Measurements from ENCODE around the gene VEGFB.

VEGFB gene

DNA sequence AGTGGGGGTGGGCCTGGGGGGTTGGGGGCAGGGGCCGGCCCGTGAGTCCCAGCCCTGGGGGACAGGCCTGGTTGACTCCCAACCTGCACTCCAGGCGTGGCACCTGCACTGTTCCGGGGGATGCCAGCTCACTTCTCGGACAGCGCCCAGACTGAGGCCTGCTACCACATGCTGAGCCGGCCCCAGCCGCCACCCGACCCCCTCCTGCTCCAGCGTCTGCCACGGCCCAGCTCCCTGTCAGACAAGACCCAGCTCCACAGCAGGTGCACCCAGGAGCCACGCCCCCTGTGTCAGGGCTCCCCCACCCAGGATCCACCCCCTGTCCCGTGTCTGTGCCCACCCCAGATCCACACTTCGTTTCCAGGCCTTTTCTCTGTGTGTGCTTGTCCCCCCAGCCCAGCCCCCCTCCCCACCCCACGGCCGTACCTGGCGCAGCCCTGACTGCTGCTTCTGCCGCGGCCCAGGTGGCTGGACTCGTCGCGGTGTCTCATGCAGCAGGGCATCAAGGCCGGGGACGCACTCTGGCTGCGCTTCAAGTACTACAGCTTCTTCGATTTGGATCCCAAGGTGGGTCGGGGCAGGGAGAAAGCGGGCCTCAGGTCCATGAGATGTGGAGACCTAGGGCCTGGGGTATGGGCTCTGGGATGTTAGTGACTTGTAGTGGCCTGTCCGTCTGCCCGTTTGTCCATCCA, 23.1 kb upstream of the VEGFB start:
- no peak for DNase-seq (ENCODE audit: low spot score)

- no peak for DNase-seq (ENCODE audit: low spot score)
Observed at GRCh38 chr11:64216879-64217278, 17.5 kb upstream of the VEGFB start.

DNA sequence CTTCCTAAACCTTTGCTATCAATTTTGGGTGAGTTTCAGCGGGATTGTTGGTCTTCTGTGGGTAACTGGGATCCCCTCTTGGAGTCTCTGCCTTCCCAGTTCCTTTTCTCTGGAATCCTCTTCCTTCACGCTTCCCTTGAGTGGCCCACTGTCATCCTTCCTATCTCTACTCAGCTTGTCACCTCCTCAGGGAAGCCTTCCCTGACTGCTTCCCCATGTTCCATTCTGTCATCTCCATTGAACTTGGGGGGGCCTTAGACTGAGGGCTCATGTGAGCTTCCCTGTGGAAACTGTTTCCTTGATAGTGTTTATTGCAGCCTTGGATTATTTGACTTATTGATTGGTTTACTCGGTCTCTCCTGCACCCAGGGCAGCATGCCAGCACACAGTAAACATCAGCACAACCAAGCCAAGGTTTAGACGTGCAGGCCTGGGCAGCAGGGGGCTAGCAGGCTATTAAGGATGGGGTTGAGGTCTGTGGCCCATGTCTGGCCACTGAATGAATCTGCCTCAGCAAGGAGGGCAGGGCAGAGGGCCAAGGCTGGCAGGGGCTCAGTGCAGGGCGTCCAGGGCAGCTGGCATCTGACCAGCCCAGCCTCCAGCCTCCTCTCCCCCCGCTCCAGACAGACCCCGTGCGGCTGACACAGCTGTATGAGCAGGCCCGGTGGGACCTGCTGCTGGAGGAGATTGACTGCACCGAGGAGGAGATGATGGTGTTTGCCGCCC, 15.6 kb upstream of the VEGFB start:
- DNase-seq (ENCODE audit: low spot score), result no peak

DNA sequence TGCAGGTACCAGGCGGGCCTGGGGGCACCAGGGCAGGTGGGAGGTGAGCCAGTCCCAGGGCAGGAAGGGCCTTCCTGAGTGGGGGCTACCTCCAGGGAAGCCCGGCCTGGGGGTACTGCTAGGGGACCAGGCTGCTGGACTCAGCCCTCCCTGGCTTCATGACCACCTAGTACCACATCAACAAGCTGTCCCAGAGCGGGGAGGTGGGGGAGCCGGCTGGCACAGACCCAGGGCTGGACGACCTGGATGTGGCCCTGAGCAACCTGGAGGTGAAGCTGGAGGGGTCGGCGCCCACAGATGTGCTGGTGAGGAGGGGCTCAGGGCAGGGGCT, 15.1 kb upstream of the VEGFB start:
- DNase-seq (ENCODE audit: low spot score), result no peak

GRCh38 chr11:64219755-64220154, 14.6 kb upstream of the VEGFB start:
- DNase-seq (ENCODE audit: low spot score), result no peak

GRCh38 chr11:64220271-64220670, 14.1 kb upstream of the VEGFB start:
- no peak for DNase-seq (ENCODE audit: low spot score)

- DNase-seq (ENCODE audit: low spot score), result no peak
Observed at GRCh38 chr11:64220798-64221197, 13.6 kb upstream of the VEGFB start.

- no peak for DNase-seq (ENCODE audit: low spot score)
Observed at GRCh38 chr11:64222651-64223000, 11.8 kb upstream of the VEGFB start.

DNA sequence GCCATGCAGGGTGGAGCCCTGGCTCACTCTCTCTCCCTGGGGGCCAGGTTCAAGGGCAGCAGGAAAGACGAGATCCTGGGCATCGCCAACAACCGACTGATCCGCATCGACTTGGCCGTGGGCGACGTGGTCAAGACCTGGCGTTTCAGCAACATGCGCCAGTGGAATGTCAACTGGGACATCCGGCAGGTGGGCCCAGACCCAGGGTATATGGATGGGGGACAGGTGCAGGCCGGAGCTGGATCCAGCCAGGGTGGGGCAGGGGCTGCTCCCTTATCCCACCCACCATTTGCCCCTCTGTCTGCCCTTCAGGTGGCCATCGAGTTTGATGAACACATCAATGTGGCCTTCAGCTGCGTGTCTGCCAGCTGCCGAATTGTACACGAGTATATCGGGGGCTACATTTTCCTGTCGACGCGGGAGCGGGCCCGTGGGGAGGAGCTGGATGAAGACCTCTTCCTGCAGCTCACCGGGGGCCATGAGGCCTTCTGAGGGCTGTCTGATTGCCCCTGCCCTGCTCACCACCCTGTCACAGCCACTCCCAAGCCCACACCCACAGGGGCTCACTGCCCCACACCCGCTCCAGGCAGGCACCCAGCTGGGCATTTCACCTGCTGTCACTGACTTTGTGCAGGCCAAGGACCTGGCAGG, 11.3 kb upstream of the VEGFB start:
- DNase-seq (ENCODE audit: low spot score), result no peak

DNA sequence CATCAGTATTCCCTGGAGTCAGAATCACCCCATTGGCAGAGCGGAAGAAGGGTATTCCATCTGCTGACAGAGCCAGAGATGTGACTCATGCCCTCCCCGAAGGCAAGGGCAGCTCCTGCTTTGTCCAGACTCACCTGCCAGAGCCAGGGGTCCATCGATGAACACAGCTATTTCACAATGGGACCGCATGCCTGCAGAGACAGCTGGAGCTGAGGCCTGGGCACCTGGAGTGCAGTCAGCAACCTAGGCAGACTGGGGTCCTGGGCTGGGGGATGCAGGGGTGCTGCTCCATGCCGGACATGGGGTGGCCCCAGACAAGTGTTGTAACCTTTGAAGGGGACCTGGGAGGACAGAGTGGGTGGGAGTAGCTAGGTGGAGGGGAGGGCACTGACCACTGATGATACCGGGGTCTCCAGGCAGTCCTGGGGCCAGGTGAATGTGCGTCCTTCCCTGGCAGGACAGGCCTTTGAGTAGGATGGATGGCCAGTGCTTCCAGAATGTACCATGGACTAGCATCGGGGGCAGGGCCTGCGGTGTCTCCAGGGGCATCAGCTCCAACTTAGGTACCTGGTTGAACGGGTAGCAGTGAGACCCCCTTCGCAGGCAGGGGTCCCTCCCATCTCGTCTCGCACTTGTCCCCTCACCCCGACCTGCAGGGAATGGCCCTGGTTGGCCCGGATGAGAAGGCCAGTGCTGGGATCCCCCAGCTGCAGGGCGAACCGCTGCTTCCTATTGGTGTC, 10.1 kb upstream of the VEGFB start:
- DNase-seq (ENCODE audit: low spot score), result no peak

DNA sequence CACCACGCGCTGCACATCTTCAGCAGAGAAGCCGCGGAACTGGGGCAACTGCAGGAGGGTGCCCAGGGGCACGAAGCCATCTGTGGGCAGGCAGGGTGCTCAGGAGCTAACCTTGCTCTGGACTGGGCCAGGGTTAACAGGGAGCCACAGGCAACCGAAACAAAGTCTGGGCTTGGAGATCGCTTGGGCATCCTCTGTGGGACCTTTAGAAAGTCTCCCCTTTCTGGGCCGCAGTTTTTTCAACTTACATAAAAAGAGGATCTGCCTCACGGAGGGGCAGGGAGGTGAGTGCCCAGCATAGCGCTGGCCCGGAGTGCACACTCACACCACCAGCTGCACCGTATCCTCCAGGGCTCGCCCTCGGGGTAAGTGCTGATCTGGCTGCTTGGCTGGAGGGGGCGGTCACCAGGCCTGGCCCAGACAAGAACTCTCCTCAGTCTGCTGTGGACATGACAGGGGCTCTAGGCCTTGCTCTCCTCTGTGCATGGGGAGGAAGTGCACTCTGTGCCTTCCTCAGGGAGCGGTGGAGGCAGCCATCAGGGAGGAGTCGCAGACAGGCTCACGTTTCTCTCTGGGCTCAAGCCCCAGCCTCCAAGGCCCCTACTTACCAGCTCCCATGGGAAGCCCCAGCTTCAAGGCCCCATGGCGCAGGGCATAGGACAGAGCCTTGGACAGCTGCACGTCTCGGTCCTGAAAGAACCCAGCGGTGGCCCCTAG, 9.3 kb upstream of the VEGFB start:
- no peak for DNase-seq (ENCODE audit: low spot score)

GRCh38 chr11:64225608-64226506, 8.5 kb upstream of the VEGFB start, which contains the start of the genes NUDT22 and TRPT1:
NUDT22 (plus strand) TSS chr11:64226274; CDS start chr11:64226653, 379 bp downstream.
TRPT1 (minus strand) TSS chr11:64226186; CDS start chr11:64225860, 326 bp downstream.
- DNase-seq (ENCODE audit: low spot score), result peak; percentile 89

DNA sequence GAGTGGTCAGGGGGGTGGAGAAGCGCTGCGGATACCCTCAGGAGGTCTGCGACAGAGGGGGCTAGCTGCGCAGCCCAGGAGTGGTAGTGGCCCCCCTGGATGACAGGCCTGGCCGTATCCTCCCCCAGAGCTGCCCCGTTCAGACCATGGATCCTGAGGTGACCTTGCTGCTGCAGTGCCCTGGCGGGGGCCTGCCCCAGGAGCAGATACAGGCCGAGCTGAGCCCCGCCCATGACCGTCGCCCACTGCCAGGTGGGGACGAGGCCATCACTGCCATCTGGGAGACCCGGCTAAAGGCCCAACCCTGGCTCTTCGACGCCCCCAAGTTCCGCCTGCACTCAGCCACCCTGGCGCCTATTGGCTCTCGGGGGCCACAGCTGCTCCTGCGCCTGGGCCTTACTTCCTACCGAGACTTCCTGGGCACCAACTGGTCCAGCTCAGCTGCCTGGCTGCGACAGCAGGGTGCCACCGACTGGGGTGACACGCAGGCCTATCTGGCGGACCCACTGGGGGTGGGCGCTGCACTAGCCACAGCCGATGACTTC, 7.8 kb upstream of the VEGFB start:
- DNase-seq (ENCODE audit: low spot score), result peak; percentile 62

- DNase-seq (ENCODE audit: low spot score), result no peak
Observed at GRCh38 chr11:64227405-64227956, 6.9 kb upstream of the VEGFB start.

DNA sequence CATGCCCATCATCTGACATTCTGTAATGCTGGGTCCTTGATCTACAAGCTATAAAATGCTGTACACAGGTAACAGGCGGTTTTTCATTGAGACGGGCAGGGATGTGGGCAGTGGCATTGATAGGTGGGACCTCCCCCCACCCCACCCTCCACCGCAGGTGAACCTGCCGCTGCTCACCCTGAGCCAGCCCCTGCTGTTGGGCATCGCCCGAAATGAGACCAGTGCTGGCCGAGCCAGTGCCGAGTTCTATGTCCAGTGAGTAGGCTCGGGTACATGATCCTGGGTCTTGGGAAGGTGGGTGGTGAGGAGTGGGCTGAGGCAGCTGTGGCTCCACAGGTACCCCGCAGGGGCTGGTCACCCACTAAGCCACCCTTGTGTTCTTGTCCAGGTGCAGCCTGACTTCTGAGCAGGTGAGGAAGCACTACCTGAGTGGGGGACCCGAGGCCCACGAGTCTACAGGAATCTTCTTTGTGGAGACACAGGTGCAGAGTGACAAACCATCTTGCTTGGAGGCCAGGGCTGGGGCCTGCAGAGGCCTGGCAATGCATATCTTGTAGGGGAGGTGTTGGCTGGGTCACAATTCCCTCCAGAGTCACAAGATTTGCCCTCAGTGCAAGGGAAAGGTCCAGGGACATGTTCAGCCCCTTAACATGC, 5.2 kb upstream of the VEGFB start:
- DNase-seq (ENCODE audit: low spot score), result no peak

DNA sequence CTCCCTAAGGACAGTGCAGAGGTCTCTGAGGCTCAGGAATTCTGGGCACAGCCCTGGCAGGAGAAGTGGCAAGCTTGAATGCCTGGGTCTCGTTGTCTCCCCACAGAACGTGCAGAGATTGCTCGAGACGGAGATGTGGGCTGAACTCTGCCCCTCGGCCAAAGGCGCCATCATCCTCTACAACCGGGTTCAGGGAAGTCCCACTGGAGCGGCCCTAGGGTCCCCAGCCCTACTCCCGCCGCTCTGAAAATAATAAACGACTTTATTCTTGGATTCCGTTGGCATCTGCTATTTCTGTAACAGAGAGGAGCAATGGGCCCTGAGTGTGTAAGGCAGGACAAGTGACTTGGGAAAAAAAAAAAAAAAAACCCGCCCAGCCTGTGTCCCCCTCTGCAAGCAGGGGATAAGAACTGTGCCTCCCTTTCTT, 4.6 kb upstream of the VEGFB start:
- no peak for DNase-seq (ENCODE audit: low spot score)

DNA sequence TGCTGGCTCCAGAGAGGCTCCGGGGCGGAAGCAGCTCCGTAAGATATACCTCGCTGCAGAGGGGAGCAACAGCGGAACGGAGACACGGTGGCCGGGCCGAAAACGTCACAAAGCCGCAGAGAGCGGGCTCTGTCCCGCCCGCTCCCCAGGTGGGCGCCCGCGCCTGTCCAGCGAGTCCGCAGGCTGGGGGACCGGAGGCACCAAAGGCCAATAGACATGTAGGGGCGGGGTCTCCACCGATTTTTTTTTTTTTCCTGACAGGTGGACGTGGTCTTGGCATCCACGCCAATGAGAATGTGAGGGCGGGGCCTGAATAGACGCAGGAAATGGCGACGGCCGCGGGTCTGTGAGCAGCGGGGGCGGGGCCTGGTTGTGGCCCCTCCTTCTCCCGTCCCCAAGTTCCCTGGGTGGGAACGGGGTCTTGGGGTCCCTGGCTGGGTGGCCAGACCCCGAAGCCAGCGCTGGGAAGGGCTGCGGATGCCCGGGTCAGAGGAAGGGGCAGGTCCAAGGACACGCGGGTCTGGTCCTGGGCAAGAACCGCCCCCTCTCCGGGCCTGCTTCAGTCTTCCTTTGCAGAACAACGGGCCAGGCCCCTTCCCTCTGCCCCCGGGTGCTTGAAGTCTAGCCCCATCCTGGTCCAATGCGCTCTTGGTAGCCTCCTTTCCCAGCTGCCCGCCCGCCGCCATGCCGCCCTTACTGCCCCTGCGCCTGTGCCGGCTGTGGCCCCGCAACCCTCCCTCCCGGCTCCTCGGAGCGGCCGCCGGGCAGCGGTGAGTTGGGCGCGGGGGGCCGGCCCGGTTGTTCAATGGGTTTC, 4.0 kb upstream of the VEGFB start, which contains the start of gene DNAJC4:
Gene DNAJC4 (plus strand): TSS at position 378 of the 814 bp plus-strand sequence. CDS start 307 bp downstream, at position 685.
- peak; percentile 89 for DNase-seq (ENCODE audit: low spot score)

- DNase-seq (ENCODE audit: low spot score), result no peak
Observed at GRCh38 chr11:64230985-64231365, 3.4 kb upstream of the VEGFB start.

DNA sequence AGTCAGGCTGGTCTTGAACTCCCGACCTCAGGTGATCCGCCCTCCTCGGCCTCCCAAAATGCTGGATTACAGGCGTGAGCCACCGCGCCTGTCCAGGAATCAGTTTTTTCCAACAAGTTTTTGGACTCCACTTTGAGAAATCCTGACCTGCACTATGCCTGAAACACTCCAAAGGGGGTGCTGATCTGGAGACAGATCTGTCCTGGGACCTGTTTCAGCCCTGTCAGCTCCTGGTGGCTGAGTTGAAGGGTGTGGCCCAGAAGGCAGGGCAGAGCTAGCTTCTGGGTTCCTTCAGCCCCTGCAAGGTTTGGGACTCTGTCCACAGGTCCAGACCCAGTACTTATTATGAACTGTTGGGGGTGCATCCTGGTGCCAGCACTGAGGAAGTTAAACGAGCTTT, 2.8 kb upstream of the VEGFB start:
- DNase-seq (ENCODE audit: low spot score), result no peak
